ENCODE measurements around the gene LALBA. TPM values are rescaled to one million over a fixed set of nuclear protein-coding genes. Genes with fewer than 3 reads are reported as not detected.

Gene LALBA
- total RNA-seq (not detected), polyA plus RNA-seq (not detected)
- long read RNA-seq, donor 1 = 0 reads
- long read RNA-seq, donor 2 = 0 reads
- long read RNA-seq, donor 3 = 0 reads
- long read RNA-seq, donor 4 = 0 reads
- long read RNA-seq, donor 5 = 0 reads

DNA sequence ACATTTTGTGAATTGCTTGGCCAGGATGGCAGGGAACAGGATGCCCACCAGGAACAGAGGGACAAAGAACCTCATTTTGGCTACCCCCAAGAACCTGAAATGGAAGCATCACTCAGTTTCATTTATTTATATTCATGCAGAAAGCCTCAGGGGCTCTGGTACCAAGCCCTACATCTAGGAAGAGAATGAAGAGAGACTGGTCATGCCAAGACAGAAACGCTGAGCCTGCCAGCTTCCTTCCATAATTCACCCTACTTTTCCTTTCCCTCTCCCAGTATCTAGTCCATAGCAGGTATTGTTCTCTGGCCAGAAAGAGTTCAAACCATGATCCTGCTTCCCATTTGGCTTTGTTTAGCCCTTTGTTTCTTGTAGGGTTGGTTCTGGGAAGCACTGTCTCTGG is at the start of gene LALBA:
TSS of gene LALBA (minus strand) at position 101 of the 400 bp plus-strand sequence. CDS start at position 75, 26 bp downstream.
- no peak for DNase-seq
- no peak within 1 kb of the TSS for H3K27ac ChIP-seq (ENCODE audit: low read depth in 1 of 2, low read length in 1 of 2)
- H3K4me3 ChIP-seq = no peak within 1 kb of the TSS
- ATAC-seq (ENCODE audit: insufficient read depth, low FRiP score) = no peak
- no peaks in the 10 kb centered on the region for H3K4me1 ChIP-seq (ENCODE audit: control insufficient read depth in 5 of 5, insufficient read depth in 5 of 5, low read length in 5 of 5)
- no peak within 1 kb of the TSS for H3K9ac ChIP-seq (ENCODE audit: insufficient read depth in 1 of 2, low read length in 2 of 2)
- TF ChIP-seq, protein P1, sequence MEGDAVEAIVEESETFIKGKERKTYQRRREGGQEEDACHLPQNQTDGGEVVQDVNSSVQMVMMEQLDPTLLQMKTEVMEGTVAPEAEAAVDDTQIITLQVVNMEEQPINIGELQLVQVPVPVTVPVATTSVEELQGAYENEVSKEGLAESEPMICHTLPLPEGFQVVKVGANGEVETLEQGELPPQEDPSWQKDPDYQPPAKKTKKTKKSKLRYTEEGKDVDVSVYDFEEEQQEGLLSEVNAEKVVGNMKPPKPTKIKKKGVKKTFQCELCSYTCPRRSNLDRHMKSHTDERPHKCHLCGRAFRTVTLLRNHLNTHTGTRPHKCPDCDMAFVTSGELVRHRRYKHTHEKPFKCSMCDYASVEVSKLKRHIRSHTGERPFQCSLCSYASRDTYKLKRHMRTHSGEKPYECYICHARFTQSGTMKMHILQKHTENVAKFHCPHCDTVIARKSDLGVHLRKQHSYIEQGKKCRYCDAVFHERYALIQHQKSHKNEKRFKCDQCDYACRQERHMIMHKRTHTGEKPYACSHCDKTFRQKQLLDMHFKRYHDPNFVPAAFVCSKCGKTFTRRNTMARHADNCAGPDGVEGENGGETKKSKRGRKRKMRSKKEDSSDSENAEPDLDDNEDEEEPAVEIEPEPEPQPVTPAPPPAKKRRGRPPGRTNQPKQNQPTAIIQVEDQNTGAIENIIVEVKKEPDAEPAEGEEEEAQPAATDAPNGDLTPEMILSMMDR (IDR thresholded peaks at IDR 0.05; ENCODE audit: control extremely low read depth, extremely low read depth) = no peak
- H3K27me3 ChIP-seq (ENCODE audit: control insufficient read depth in 3 of 3, insufficient read depth in 3 of 3, low read length in 2 of 3) = no peaks in the 10 kb centered on the region
- H3K36me3 ChIP-seq (ENCODE audit: control insufficient read depth in 4 of 4, insufficient read depth in 4 of 4, low read length in 4 of 4) = no peaks in the 10 kb centered on the region
- H3K9me3 ChIP-seq (ENCODE audit: control insufficient read depth in 4 of 4, insufficient read depth in 3 of 4, low read length in 3 of 4) = peaks cover 0 to 1% (median 0%) of the 10 kb centered on the region in 4 donors
- 64 to 73% methylated on average over 1 of the region's 1 CpG for WGBS, 2 donors

DNA sequence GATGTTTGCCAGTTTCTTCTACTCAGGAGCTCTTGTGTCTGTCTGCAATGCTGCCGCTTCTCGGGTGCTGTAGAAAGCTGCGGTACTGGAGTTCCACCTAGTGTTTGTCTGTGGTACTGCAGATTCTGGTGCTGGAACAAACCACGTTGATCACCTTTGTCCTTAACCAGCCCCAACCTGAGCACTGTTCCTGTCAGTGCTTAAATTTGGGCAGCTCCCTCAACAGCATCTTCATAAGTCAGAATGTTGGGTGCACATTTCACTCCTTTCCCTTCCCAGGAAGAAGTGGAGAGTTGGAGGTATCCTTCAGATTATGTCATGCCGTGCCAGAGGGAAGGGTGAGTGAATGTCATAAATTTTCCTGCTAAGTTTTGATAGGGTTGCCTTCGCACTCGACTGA is 48.7 kb upstream of the LALBA start:
- ATAC-seq (ENCODE audit: insufficient read depth, low FRiP score) = peak; percentile 81
- Histone ChIP-seq H3K27me3 (ENCODE audit: control insufficient read depth in 3 of 3, insufficient read depth in 3 of 3, low read length in 2 of 3) (no peaks in the 10 kb centered on the region), H3K36me3 (ENCODE audit: control insufficient read depth in 4 of 4, insufficient read depth in 4 of 4, low read length in 4 of 4) (no peaks in the 10 kb centered on the region), H3K4me1 (ENCODE audit: control insufficient read depth in 5 of 5, insufficient read depth in 5 of 5, low read length in 5 of 5) (no peaks in the 10 kb centered on the region), H3K4me3 (no peak overlapping the region), H3K9me3 (ENCODE audit: control insufficient read depth in 4 of 4, insufficient read depth in 3 of 4, low read length in 3 of 4) (peaks cover 0 to 5% (median 2%) of the 10 kb centered on the region in 4 donors), H3K9ac (ENCODE audit: insufficient read depth in 1 of 2, low read length in 2 of 2) (no peak overlapping the region), H3K27ac (ENCODE audit: low read depth in 1 of 2, low read length in 1 of 2) (no peak overlapping the region)
- TF ChIP-seq, protein P1 (IDR thresholded peaks at IDR 0.05; ENCODE audit: control extremely low read depth, extremely low read depth) = peak; percentile 86
- 23 to 26% methylated on average over 7 of the region's 7 CpGs for WGBS, 2 donors
- peak; percentile 69 to 81 (median 70) for DNase-seq

DNA sequence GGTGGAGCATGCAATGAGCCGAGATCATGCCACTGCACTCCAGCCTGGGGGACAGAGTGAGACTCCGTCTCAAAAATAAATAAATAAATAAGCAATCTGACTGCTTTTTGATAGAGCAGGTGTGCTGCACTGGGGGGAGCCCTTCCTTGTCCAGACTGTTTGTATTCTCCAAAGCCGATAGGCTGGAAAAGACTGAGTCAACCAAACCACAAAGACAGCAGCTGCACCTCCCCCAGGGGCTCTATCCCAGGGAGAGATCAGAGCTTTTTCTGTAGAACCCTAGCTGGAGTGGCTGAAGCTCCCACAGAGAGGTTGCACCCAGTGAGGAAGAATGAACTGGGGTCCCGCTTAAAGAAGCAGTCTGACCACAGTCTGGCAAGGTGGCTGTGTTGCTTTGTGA is 45.8 kb upstream of the LALBA start:
- DNase-seq = no peak

More for the DNA sequence above, 45.8 kb upstream of the LALBA start:
- H3K4me1 ChIP-seq (ENCODE audit: control insufficient read depth in 5 of 5, insufficient read depth in 5 of 5, low read length in 5 of 5) = no peaks in the 10 kb centered on the region
- no peak overlapping the region for H3K9ac ChIP-seq (ENCODE audit: insufficient read depth in 1 of 2, low read length in 2 of 2)
- WGBS, 2 donors = 87 to 94% methylated on average over 4 of the region's 4 CpGs
- TF ChIP-seq, protein P1 (IDR thresholded peaks at IDR 0.05; ENCODE audit: control extremely low read depth, extremely low read depth) = no peak
- peaks cover 0 to 3% (median 1%) of the 10 kb centered on the region in 4 donors for H3K9me3 ChIP-seq (ENCODE audit: control insufficient read depth in 4 of 4, insufficient read depth in 3 of 4, low read length in 3 of 4)
- no peaks in the 10 kb centered on the region for H3K27me3 ChIP-seq (ENCODE audit: control insufficient read depth in 3 of 3, insufficient read depth in 3 of 3, low read length in 2 of 3)
- no peak overlapping the region for H3K27ac ChIP-seq (ENCODE audit: low read depth in 1 of 2, low read length in 1 of 2)
- H3K36me3 ChIP-seq (ENCODE audit: control insufficient read depth in 4 of 4, insufficient read depth in 4 of 4, low read length in 4 of 4) = no peaks in the 10 kb centered on the region
- ATAC-seq (ENCODE audit: insufficient read depth, low FRiP score) = no peak
- no peak overlapping the region for H3K4me3 ChIP-seq

Measured in lung (tissue), 16 donors.